ENCODE data around the gene ABHD14A.

Gene ABHD14A

DNA sequence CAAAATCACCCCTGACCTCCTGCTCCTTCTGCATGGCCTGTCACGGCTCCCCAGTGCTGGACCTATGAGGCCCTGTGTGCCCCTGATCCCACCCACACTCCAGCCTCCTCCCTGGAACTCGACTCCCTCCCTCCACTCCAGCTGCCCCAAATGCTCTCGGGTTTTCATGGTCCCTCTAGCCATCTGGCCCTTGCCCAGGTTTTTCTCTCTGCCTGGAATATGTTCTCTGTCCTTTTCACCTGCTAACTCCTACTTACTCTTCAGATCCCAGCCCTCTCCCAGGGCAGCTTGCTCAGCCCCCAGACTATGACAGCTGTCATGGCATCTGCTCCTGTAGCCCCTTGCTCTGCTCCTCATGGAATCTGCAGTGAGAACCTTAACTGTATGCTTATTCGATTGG lies 51.2 kb downstream of the ABHD14A start:
- no peak overlapping the region for H3K4me3 ChIP-seq (ENCODE audit: low read depth, low read length)

DNA sequence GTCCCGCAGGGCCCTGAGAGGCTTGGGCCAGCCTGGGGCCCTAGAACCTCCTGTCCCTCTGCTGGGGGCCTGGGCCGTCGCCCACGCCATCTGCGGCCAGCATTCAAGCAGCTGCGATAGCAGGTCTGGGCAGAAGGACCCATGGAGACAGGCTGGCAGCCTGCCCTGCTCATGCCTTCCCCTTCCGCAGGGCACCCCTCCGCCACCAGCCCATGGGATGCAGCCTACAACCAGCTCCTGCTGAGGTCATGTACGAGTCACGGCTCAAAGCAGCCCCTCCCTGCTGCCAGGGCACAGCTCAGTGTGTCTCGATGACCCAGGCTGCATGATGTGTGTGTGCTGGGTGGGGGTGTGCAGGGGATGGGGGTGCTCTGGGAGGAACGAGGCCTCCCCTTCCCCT lies 53.7 kb downstream of the ABHD14A start:
- Histone ChIP-seq H2AFZ (no peak overlapping the region), H3K9me3 (ENCODE audit: control insufficient read depth, low read length) (no peaks in the 10 kb centered on the region), H3K9ac (no peak overlapping the region), H3K36me3 (ENCODE audit: control insufficient read depth, insufficient read depth, low read length) (no peaks in the 10 kb centered on the region), H3K27ac (no peak overlapping the region), H3K4me2 (ENCODE audit: low read length) (no peak overlapping the region), H3K27me3 (ENCODE audit: control insufficient read depth, insufficient read depth, low read length) (no peaks in the 10 kb centered on the region), H3K79me2 (no peaks in the 10 kb centered on the region), H3K4me1 (no peaks in the 10 kb centered on the region), H3K4me3 (ENCODE audit: low read depth, low read length) (no peak overlapping the region)
- TF ChIP-seq, protein P1, sequence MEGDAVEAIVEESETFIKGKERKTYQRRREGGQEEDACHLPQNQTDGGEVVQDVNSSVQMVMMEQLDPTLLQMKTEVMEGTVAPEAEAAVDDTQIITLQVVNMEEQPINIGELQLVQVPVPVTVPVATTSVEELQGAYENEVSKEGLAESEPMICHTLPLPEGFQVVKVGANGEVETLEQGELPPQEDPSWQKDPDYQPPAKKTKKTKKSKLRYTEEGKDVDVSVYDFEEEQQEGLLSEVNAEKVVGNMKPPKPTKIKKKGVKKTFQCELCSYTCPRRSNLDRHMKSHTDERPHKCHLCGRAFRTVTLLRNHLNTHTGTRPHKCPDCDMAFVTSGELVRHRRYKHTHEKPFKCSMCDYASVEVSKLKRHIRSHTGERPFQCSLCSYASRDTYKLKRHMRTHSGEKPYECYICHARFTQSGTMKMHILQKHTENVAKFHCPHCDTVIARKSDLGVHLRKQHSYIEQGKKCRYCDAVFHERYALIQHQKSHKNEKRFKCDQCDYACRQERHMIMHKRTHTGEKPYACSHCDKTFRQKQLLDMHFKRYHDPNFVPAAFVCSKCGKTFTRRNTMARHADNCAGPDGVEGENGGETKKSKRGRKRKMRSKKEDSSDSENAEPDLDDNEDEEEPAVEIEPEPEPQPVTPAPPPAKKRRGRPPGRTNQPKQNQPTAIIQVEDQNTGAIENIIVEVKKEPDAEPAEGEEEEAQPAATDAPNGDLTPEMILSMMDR (IDR thresholded peaks at IDR 0.05) = no peak

More for the DNA sequence above, 51.2 kb downstream of the ABHD14A start:
- Histone ChIP-seq H3K27ac (no peak overlapping the region), H3K36me3 (ENCODE audit: control insufficient read depth, insufficient read depth, low read length) (no peaks in the 10 kb centered on the region), H3K4me1 (no peaks in the 10 kb centered on the region), H3K9ac (no peak overlapping the region), H3K9me3 (ENCODE audit: control insufficient read depth, low read length) (no peaks in the 10 kb centered on the region), H3K4me2 (ENCODE audit: low read length) (no peak overlapping the region), H3K27me3 (ENCODE audit: control insufficient read depth, insufficient read depth, low read length) (no peaks in the 10 kb centered on the region), H2AFZ (no peak overlapping the region), H3K79me2 (no peaks in the 10 kb centered on the region)
- TF ChIP-seq, protein P1 (IDR thresholded peaks at IDR 0.05) = no peak

DNA sequence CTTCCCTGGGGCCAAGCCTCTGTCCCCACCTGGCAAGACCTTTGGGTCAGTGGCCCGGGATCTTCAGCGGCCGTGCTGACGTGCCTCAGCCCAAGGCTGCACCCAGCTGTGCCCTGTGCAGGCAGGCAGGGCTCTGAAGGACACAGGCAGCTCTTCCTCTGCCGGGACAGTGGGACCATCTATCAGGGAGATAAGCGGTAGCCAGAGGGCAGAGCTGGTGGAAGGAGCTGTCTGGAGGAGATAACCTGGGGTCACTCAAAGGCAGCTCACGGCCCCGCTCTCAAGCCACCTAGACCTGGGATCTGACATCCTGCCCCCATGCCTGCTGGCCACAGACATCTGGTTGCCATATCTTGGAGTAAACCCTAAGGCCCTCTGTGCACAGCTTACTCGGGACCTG lies 54.2 kb downstream of the ABHD14A start:
- H3K4me1 ChIP-seq = no peaks in the 10 kb centered on the region
- H3K79me2 ChIP-seq = no peaks in the 10 kb centered on the region
- TF ChIP-seq, protein P1 (IDR thresholded peaks at IDR 0.05) = no peak
- no peak overlapping the region for H2AFZ ChIP-seq
- no peaks in the 10 kb centered on the region for H3K9me3 ChIP-seq (ENCODE audit: control insufficient read depth, low read length)
- no peak overlapping the region for H3K4me2 ChIP-seq (ENCODE audit: low read length)
- H3K9ac ChIP-seq = no peak overlapping the region
- no peaks in the 10 kb centered on the region for H3K36me3 ChIP-seq (ENCODE audit: control insufficient read depth, insufficient read depth, low read length)
- H3K27ac ChIP-seq = no peak overlapping the region
- no peaks in the 10 kb centered on the region for H3K27me3 ChIP-seq (ENCODE audit: control insufficient read depth, insufficient read depth, low read length)
- H3K4me3 ChIP-seq (ENCODE audit: low read depth, low read length) = no peak overlapping the region

GRCh38 chr3:52029535-52029934 lies 54.7 kb downstream of the ABHD14A start:
- Histone ChIP-seq H3K36me3 (ENCODE audit: control insufficient read depth, insufficient read depth, low read length) (no peaks in the 10 kb centered on the region), H3K9me3 (ENCODE audit: control insufficient read depth, low read length) (no peaks in the 10 kb centered on the region), H3K4me2 (ENCODE audit: low read length) (no peak overlapping the region), H3K27me3 (ENCODE audit: control insufficient read depth, insufficient read depth, low read length) (no peaks in the 10 kb centered on the region), H3K4me1 (no peaks in the 10 kb centered on the region), H3K27ac (no peak overlapping the region), H3K4me3 (ENCODE audit: low read depth, low read length) (no peak overlapping the region), H2AFZ (no peak overlapping the region), H3K79me2 (no peaks in the 10 kb centered on the region), H3K9ac (no peak overlapping the region)
- TF ChIP-seq, protein P1 (IDR thresholded peaks at IDR 0.05) = no peak

All from parathyroid adenoma (tissue), 2 donors.